Cerebellar cortex (tissue), 1 donor: Measurements from ENCODE around the gene PET100.

Experiments used
- DNase-seq: peaks from one replicate; pipeline ENCODE4 v3.0.0-alpha.2; 2015; ENCODE audit warnings: low spot score

PET100 gene

DNA sequence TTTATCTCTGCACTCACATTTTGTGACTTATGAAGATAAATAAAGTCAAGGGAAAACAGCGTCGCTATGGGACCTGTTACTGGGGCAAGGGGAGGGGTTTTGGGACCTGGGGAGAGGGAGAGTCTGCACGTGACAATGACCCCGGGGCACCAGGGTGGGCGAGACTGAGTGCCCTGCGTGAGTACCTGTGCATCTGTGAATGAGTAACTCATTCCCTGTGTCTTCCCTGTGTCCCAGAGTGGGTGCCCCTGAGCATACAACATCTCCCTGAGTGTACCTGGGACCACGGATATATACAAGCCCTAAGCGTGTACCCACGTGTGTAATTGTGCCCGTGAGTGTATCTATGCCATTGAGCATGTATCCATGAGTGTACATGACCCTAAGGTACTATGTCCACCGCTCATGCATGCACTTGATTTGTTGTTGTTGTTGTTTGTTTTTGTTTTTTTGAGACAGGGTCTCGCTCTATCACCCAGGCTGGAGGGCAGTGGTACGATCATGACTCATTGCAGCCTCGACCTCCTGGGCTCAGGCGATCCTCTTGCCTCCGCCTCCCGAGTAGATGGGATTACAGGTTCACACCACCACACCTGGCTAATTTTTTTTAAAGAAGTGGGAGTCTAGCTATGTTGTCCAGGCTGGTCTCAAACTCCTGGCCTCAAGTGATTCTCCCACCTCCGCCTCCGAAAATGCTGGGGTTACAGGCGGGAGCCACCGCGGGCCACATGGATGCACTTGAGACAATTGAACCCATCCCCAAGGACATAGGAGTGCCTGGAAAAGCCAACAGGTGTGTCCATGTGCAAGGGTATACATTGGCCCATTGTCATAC, 50.4 kb downstream of the PET100 start:
- DNase-seq = no peak

DNA sequence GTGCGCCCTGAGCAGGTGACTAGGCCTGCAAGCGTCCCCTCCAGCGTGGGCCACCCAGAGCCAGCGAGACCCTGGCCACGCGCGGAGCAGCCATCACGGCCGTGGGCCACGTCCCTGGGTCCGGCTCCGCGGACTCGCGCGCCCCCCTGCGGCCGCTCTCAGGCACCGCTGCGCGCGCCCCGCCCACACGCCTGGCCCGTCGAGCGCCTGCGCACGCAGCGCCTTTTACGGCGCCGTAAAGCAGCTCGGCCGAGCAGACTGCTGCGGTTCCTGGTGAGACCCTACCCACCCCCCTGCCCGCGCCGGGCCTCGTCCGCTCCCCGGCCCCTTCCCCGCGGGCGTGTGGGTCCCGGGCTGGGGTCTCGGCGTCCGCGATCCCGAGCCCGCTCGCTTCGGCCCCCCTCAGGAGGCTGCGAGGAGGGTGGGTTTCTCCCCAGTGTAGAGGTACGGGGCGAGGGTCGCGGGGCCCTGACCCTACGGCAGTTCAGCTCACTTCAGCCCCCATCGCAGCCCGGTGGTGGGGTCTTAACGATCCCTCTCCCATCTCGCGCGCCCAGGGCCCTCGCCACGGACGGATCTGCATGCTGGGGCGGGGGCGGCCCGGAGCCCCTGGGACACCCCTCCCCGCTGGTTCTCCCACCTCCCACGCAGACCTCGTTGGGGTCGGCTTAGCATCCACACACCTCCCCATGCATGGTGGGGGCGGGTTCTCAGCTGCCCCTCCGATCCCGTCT, 51.2 kb downstream of the PET100 start, which contains the start of gene TRAPPC5:
Gene TRAPPC5, plus strand, starts transcription at position 228 of the 734 bp plus-strand sequence. CDS start 1,421 bp downstream, outside the sequence.
- DNase-seq = peak; percentile 72
